NCI-H1092 treated with DMSO at 0.1 percent for 48 hours (cell line): ENCODE data around the gene ACACA.

Source experiments
- DNase-seq: peaks from one replicate; lab custom pipeline; 2025; lab: John Stamatoyannopoulos, UW

ACACA gene

DNA sequence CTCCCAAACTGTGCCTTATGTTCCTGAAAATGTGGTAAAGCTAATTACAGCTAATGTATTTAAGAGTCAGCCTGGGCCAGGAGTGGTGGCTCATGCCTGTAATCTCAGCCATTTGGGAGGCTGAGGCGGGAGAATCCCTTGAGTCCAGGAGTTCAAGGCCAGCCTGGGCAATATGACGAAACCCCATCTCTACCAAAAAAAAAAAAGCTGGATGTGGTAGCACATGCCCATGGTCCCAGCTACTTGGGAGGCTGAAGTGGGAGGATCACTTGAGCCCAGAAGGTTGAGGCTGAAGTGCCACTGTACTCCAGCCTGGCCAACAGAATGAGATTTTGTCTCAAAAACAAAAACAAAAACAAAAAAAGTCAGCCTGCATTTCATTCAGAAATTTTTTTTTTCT is 64.0 kb downstream of the ACACA start:
- DNase-seq: no peak

DNA sequence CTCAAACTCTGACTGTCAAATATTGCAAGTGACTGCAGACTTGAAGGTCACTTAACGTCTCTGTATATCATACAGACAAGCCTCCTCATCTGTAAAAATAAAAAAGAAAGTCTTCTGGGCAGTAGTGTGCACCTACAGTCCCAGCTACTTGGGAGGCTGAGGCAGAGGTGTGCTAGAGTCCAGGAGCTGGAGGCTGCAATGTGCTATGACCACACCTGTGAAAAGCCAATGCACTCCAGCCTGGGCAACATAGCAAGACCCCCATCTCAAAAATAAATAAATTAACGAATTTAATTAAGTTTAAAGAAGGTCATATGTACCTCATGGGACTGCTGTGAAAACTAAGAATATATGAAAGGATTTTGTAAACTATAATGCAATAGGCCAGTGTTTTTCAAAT is 65.8 kb downstream of the ACACA start:
- DNase-seq: no peak

DNA sequence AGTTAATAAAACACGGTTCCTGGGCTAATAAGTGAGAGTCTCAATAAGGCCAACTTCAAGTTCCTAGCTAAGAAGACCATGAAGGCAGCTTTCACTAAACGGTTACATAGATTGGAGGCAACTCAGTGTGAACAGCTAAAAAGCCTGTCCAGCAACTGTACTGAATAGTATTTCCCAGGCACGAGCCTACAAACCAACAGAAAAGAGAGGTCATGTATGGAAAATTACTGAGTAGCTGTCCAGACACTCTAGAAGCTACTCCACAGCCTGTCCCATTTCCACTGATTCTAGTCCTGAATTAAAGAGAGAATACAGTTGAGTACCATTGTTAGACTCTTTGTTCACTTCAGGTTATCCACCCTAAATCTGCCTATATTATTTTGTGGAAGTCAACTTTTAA is 67.3 kb downstream of the ACACA start:
- DNase-seq: no peak

GRCh38 chr17:37338847-37339246 is 67.8 kb downstream of the ACACA start:
- DNase-seq: no peak

GRCh38 chr17:37327341-37328090 is 79.1 kb downstream of the ACACA start:
- DNase-seq: no peak

- no peak for DNase-seq
Measured at GRCh38 chr17:37322826-37323561, 83.6 kb downstream of the ACACA start.

DNA sequence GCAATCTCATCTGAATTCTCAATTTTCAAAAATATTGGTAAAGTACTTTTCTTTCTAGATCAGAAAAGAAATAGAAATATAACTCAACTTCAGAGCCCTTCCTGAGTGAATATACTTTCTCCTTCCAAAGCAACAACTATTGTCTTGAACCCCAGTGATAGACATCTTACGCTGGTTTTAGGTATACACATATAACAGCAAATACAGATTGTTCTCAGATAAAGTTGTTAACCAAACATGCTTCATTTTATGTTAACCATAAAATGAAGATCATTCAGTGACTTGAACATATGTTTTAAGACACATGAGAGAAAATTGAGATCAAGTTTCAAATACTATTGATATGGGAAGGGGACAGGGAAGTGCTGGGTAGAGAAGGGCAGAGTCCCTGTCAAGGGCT is 84.5 kb downstream of the ACACA start:
- DNase-seq: no peak

GRCh38 chr17:37318931-37319594 is 87.6 kb downstream of the ACACA start:
- DNase-seq: no peak

GRCh38 chr17:37317867-37318266 is 88.8 kb downstream of the ACACA start:
- DNase-seq: no peak

DNA sequence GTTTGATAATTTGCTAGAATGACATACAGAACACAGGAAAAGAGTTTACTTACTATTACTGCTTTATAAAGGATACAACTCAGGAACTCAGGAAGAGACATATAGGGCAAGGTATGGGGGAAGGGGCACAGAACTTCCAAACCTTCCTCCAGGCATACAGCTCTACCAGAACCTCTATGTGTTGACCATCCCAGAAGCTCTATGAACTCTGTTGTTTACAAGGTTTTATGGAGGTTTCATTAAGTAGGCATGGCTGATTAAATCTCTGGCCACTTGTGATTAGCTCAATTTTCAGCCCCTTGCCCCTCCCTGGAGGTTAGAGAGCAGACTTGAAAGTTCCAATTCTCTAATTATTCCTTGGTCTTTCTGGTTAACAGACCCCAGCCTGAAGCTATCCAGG is 91.0 kb downstream of the ACACA start:
- no peak for DNase-seq

GRCh38 chr17:37312137-37312923 is 94.3 kb downstream of the ACACA start:
- no peak for DNase-seq

- no peak for DNase-seq
Measured at GRCh38 chr17:37310940-37311339, 95.7 kb downstream of the ACACA start.

- DNase-seq: no peak
Measured at GRCh38 chr17:37309051-37309450, 97.6 kb downstream of the ACACA start.

GRCh38 chr17:37305406-37305905 is 101.2 kb downstream of the ACACA start:
- DNase-seq: no peak

GRCh38 chr17:37301288-37301687 is 105.3 kb downstream of the ACACA start:
- DNase-seq: no peak

DNA sequence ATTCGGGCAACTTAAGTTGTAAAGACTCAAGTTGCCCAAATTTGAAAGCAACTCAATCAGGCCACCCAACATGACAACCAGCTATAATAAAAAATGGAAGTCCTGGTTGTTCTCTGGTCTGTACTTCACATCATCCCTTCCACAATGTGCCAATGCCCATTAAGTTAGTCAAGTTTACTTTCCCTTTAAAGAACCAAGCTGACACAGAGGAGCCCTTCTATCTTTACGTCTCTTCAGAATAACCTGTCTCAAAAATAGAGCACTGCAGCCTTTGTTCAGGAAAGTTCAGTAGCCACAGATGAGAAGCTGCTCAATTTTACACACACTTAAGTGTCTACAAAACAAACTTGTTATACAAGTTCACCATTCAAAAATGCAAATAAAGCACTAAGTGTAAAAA is 106.0 kb downstream of the ACACA start:
- no peak for DNase-seq

GRCh38 chr17:37299257-37299980 is 107.2 kb downstream of the ACACA start:
- DNase-seq: peak; percentile 5

DNA sequence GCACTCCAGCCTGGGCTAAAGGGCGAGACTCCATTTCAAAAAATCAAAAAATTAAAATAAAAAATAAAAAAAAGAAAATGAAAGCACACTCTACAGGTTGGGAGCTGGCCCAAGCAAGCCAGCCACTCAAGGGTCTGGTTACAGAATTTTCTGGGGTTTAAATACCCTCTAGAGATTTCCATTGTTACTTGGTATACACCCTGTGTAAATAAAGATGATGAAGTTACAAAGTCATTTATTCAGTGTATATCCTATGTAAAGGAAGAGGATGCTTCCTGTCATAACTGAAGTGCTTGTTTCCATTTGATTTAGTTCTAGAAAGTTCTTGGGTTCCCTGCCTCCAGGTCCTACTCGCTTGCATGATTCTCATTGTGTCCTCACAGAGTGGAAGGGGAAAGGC is 110.7 kb downstream of the ACACA start:
- no peak for DNase-seq

DNA sequence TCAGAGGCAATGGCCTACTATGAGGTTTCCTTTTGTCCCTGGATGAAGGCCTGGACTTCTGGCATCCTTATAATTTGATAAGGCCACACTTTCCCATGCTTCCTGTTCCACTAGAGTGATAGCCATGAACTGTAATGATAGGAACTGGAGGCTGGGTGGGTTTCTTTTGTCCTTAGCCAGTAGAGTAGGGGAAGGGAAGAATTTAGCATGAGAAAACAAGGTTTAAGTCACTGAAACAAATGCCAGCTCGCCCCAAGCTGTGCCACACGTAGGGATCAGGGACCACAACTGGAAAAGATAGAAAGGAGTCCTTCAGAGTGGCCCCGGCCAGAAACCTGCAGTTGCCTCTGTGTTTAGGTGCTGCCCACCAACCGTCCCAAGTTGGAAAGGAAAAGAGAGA is 111.7 kb downstream of the ACACA start:
- DNase-seq: no peak

DNA sequence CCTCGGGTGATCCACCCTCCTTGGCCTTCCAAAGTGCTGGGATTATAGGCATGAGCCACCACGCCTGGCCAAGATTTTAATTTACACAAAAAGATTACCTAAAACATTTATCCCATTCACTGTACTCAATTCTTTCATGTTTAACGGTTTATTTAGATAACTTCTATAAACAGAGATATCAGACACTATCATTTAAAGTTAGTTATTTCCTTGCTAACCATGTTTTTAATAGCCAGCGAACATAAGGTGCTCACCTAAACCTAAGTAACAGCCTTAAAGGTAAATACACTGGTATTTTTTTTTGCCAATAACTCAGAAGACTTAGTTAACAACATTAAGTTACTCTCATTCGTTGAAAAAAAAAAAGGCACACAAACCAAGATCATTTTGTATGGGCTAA is 112.9 kb downstream of the ACACA start:
- DNase-seq: no peak

GRCh38 chr17:37292429-37293139 is 114.1 kb downstream of the ACACA start:
- no peak for DNase-seq
